K562 (cell line): ENCODE results near the gene RHEX. TPM values are rescaled to one million over a fixed set of nuclear protein-coding genes. Genes with fewer than 3 reads are reported as not detected.

ENCODE experiments used
- ATAC-seq: fragments of 200-7000 bp; cut with Tn5 transposase; 3 replicates; pipeline ENCODE4 v1.9.1; 2020; ENCODE audit warnings: moderate library complexity
- BruUV-seq: library from RNA; stranded (reverse); fragments of 400-500 nt; replicated peaks from 2 replicates; lab custom pipeline; 2021; lab: Mats Ljungman, UMichigan
- CTCF ChIA-PET: fragments of 300-600 bp; formaldehyde crosslinking; extraction: SDS; loops from one replicate; lab custom pipeline; 2021; ENCODE audit warnings: low intra/inter-chr PET ratio; lab: Yijun Ruan, JAX
- POLR2A ChIA-PET: fragments of 300-600, 350-650 bp; sonication (Branson Sonifier 250); formaldehyde crosslinking; extraction: SDS; loops from one replicate; lab custom pipeline; 2021; ENCODE audit warnings: antibody characterized with exemption, inconsistent platforms; lab: Yijun Ruan, JAX
- DNase-seq, 4 experiments: peaks; one replicate each; pipeline versions ENCODE4 v3.0.0 to v3.0.0-alpha.2; 2011 to 2018; ENCODE audit warnings: low spot score in 3 of 4, mixed read lengths in 3 of 4; ENCODE audit errors: extremely low read depth in 1 of 4
- FAIRE-seq: peaks from 2 replicates; lab custom pipeline; 2011; peaks lifted over from hg19 to GRCh38; lab: Jason Lieb, UNC
- H2AFZ ChIP-seq: 2 replicates; pipeline ENCODE4 v1.6.0; 2011; ENCODE audit warnings: low read depth, low read length, control low read depth, inconsistent platforms
- H3K27ac ChIP-seq: fragments of 200-600 bp; 3 replicates; pipeline ENCODE4 v1.8.0; 2011; ENCODE audit warnings: low read depth, mild to moderate bottlenecking, control low read depth, inconsistent platforms, low read length, moderate library complexity, mixed read lengths; ENCODE audit errors: extremely low read depth
- H3K27me3 ChIP-seq, 2 experiments: fragments of 300-600 bp in 1 of 2; 2 replicates in 1 of 2; 3 replicates in 1 of 2; pipeline versions ENCODE4 v1.6.0 to v1.8.0; 2011; ENCODE audit warnings: inconsistent platforms in 2 of 2, low read length in 2 of 2, mild to moderate bottlenecking in 1 of 2, mixed read lengths in 1 of 2, moderate library complexity in 1 of 2; ENCODE audit not compliant: control insufficient read depth in 2 of 2, insufficient read depth in 2 of 2
- H3K36me3 ChIP-seq: fragments of 300-600 bp; 3 replicates; pipeline ENCODE4 v1.8.0; 2011; ENCODE audit warnings: mild to moderate bottlenecking, low read length, inconsistent platforms; ENCODE audit not compliant: control insufficient read depth, insufficient read depth
- H3K4me1 ChIP-seq, 2 experiments: fragments of 200-600 bp in 1 of 2; replicated peaks in 1 of 2; 2 replicates in 1 of 2; 3 replicates in 1 of 2; pipeline versions ENCODE4 v1.5.1 to v1.8.0; 2011; ENCODE audit warnings: inconsistent platforms in 2 of 2, low read length in 2 of 2, mild to moderate bottlenecking in 1 of 2, mixed read lengths in 1 of 2, moderate library complexity in 1 of 2; ENCODE audit not compliant: control insufficient read depth in 2 of 2, insufficient read depth in 2 of 2
- H3K4me2 ChIP-seq: 2 replicates; pipeline ENCODE4 v1.6.1; 2011; ENCODE audit warnings: low read length, control low read depth, inconsistent platforms, mixed read lengths; ENCODE audit not compliant: insufficient read depth
- H3K4me3 ChIP-seq: fragments of 200-600 bp; sonication (generic), shearing (Covaris generic); 2 replicates; pipeline ENCODE4 v1.5.1; 2016; ENCODE audit warnings: control low read depth, inconsistent platforms
- H3K79me2 ChIP-seq: fragments of 200-600 bp; 3 replicates; pipeline ENCODE4 v1.8.0; 2011; ENCODE audit warnings: low read length, inconsistent platforms; ENCODE audit not compliant: control insufficient read depth, insufficient read depth
- H3K9ac ChIP-seq, 2 experiments: 2 replicates each; pipeline versions ENCODE4 v1.6.0 to v1.6.1; 2011; ENCODE audit warnings: low read depth in 2 of 2, low read length in 2 of 2, control low read depth in 1 of 2, inconsistent platforms in 1 of 2, mild to moderate bottlenecking in 1 of 2, mixed read lengths in 1 of 2; ENCODE audit not compliant: insufficient read depth in 1 of 2
- H3K9me1 ChIP-seq: one replicate; pipeline ENCODE4 v1.6.0; 2011; ENCODE audit warnings: inconsistent platforms, mild to moderate bottlenecking, low read length, moderate library complexity; ENCODE audit not compliant: control insufficient read depth, insufficient read depth
- H3K9me3 ChIP-seq: replicated peaks from 2 replicates; pipeline ENCODE4 v1.5.1; 2011; ENCODE audit warnings: low read depth, low read length, inconsistent platforms; ENCODE audit not compliant: control insufficient read depth, insufficient read depth
- H4K20me1 ChIP-seq: replicated peaks from 2 replicates; pipeline ENCODE4 v1.6.1; 2011; ENCODE audit warnings: low read length, inconsistent platforms, mixed read lengths; ENCODE audit not compliant: control insufficient read depth, insufficient read depth
- CAMTA2 ChIP-seq: fragments of 250-450 bp; sonication (Bioruptor Pico); conservative IDR thresholded peaks from 2 replicates; pipeline ENCODE4 v1.5.1; 2022
- ELF4 ChIP-seq: fragments of 450-650 bp; formaldehyde crosslinking; IDR thresholded peaks from 2 replicates; pipeline ENCODE4 v1.4.0; 2022; ENCODE audit warnings: missing genetic modification characterization
- NCOR1 ChIP-seq: fragments of 450-650 bp; IDR thresholded peaks from 2 replicates; pipeline ENCODE4 v1.6.1; 2016; ENCODE audit warnings: mild to moderate bottlenecking, moderate library complexity
- SMARCA5 ChIP-seq: fragments of 450-650 bp; IDR thresholded peaks from 2 replicates; pipeline ENCODE4 v1.6.1; 2016
- TEAD2 ChIP-seq: fragments of 450-650 bp; IDR thresholded peaks from 2 replicates; pipeline ENCODE4 v1.6.1; 2016; ENCODE audit warnings: missing genetic modification characterization, control low read depth, missing compliant biosample characterization
- ZKSCAN3 ChIP-seq: fragments of 250-450 bp; sonication (Bioruptor Pico); IDR thresholded peaks from 2 replicates; pipeline ENCODE4 v1.4.0; 2020
- ZZZ3 ChIP-seq: fragments of 450-650 bp; IDR thresholded peaks from 2 replicates; pipeline ENCODE4 v1.6.1; 2016; ENCODE audit warnings: antibody characterized with exemption, mild to moderate bottlenecking, moderate library complexity
- WGBS: fragments of 100-300 bp; shearing (Covaris generic); methylation state at CpG from one replicate; pipeline ENCODE4 v1.1.6; 2016; ENCODE audit warnings: low coverage, mixed read lengths; ENCODE audit not compliant: insufficient coverage; ENCODE audit errors: missing lambda C conversion rate; 5-methylcytosine and 5-hydroxymethylcytosine counted together
- in situ Hi-C: fragments of 300-500 bp; cut with MboI; formaldehyde crosslinking; loops from 4 replicates; pipeline ENCODE4 v1.15.0; 2018; ENCODE audit warnings: inconsistent platforms, mixed read lengths
- intact Hi-C: fragments of 100-400 bp; cut with micrococcal nuclease; formaldehyde crosslinking; loops from 2 replicates; pipeline ENCODE4 v1.14.2; 2022
- polyA plus RNA-seq, 8 experiments: library from polyadenylated mRNA; depleted of rRNA in 4 of 8; stranded (reverse) in 5 of 8; unstranded in 3 of 8; fragments of >200 nt; fragmentation: Nextera tagmentation in 2 of 8; fragmentation: Illumina TruSeq in 1 of 8; extraction: Ambion mirVana in 2 of 8; extraction: Trizol in 1 of 8; gene quantifications; 2 replicates each; pipeline versions ENCODE4 v1.2.1 to v1.2.3, GENCODE V29; 2011 to 2014; ENCODE audit warnings: inconsistent platforms in 1 of 8, missing spikeins in 1 of 8
- total RNA-seq, 7 experiments: library from RNA; depleted of rRNA in 6 of 7; stranded (reverse); fragments of >200 nt in 6 of 7; fragmentation: Illumina TruSeq in 2 of 7; extraction: Trizol in 2 of 7; gene quantifications; 2 replicates each; pipeline versions ENCODE4 v1.2.1 to v1.2.3, GENCODE V29; 2011 to 2021; ENCODE audit warnings: low replicate concordance in 1 of 7
- TF ChIP-seq, protein P1 (sequence below): fragments of 450-650 bp; formaldehyde crosslinking; IDR thresholded peaks from 2 replicates; pipeline ENCODE4 v1.4.0; 2022; ENCODE audit warnings: missing genetic modification characterization
- TF ChIP-seq, protein P2 (sequence below): fragments of 200-600 bp; sonication (generic); IDR thresholded peaks from one replicate; pipeline ENCODE4 v1.6.1; 2012; ENCODE audit warnings: mild to moderate bottlenecking, low read depth, low read length, inconsistent platforms
- TF ChIP-seq, protein P3 (sequence below): fragments of 450-650 bp; IDR thresholded peaks from 2 replicates; pipeline ENCODE4 v1.6.1; 2016

The RHEX gene
- total and polyA plus RNA-seq, 9 of the 15 experiments (the other 6 are each of a cell fraction or from before 2014, with no cell fraction given) = not detected

DNA sequence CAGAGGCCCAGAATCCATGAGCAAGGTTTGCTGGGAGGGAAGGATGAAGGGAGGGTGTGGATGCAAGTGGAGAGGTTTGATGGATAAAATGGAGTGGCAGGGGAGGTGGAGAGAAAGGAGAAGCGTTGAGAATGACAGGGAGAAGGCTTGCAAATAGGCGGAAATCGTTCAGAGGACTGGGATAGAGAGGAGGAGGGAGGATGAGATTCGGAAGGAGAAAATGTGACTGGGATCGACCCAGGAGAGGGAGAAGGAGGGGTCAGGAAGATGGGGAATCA is 63.8 kb downstream of the RHEX start:
- no peaks in the 10 kb centered on the region for H3K9me1 ChIP-seq
- ATAC-seq = no peak
- no peak for FAIRE-seq
- H3K27ac ChIP-seq = no peak overlapping the region
- POLR2A ChIA-PET = no interaction called here
- BruUV-seq = no TSS peak
- CTCF ChIA-PET = no interaction called here
- no peak for DNase-seq
- no peak overlapping the region for H3K9ac ChIP-seq
- TF ChIP-seq NCOR1 = no peak
- TF ChIP-seq SMARCA5 = no peak
- TF ChIP-seq, protein P1, sequence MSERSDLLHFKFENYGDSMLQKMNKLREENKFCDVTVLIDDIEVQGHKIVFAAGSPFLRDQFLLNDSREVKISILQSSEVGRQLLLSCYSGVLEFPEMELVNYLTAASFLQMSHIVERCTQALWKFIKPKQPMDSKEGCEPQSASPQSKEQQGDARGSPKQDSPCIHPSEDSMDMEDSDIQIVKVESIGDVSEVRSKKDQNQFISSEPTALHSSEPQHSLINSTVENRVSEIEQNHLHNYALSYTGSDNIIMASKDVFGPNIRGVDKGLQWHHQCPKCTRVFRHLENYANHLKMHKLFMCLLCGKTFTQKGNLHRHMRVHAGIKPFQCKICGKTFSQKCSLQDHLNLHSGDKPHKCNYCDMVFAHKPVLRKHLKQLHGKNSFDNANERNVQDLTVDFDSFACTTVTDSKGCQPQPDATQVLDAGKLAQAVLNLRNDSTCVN = 0 out of 2 replicates have a peak, but pooled peaks have one; percentile 54
- TF ChIP-seq, protein P2, sequence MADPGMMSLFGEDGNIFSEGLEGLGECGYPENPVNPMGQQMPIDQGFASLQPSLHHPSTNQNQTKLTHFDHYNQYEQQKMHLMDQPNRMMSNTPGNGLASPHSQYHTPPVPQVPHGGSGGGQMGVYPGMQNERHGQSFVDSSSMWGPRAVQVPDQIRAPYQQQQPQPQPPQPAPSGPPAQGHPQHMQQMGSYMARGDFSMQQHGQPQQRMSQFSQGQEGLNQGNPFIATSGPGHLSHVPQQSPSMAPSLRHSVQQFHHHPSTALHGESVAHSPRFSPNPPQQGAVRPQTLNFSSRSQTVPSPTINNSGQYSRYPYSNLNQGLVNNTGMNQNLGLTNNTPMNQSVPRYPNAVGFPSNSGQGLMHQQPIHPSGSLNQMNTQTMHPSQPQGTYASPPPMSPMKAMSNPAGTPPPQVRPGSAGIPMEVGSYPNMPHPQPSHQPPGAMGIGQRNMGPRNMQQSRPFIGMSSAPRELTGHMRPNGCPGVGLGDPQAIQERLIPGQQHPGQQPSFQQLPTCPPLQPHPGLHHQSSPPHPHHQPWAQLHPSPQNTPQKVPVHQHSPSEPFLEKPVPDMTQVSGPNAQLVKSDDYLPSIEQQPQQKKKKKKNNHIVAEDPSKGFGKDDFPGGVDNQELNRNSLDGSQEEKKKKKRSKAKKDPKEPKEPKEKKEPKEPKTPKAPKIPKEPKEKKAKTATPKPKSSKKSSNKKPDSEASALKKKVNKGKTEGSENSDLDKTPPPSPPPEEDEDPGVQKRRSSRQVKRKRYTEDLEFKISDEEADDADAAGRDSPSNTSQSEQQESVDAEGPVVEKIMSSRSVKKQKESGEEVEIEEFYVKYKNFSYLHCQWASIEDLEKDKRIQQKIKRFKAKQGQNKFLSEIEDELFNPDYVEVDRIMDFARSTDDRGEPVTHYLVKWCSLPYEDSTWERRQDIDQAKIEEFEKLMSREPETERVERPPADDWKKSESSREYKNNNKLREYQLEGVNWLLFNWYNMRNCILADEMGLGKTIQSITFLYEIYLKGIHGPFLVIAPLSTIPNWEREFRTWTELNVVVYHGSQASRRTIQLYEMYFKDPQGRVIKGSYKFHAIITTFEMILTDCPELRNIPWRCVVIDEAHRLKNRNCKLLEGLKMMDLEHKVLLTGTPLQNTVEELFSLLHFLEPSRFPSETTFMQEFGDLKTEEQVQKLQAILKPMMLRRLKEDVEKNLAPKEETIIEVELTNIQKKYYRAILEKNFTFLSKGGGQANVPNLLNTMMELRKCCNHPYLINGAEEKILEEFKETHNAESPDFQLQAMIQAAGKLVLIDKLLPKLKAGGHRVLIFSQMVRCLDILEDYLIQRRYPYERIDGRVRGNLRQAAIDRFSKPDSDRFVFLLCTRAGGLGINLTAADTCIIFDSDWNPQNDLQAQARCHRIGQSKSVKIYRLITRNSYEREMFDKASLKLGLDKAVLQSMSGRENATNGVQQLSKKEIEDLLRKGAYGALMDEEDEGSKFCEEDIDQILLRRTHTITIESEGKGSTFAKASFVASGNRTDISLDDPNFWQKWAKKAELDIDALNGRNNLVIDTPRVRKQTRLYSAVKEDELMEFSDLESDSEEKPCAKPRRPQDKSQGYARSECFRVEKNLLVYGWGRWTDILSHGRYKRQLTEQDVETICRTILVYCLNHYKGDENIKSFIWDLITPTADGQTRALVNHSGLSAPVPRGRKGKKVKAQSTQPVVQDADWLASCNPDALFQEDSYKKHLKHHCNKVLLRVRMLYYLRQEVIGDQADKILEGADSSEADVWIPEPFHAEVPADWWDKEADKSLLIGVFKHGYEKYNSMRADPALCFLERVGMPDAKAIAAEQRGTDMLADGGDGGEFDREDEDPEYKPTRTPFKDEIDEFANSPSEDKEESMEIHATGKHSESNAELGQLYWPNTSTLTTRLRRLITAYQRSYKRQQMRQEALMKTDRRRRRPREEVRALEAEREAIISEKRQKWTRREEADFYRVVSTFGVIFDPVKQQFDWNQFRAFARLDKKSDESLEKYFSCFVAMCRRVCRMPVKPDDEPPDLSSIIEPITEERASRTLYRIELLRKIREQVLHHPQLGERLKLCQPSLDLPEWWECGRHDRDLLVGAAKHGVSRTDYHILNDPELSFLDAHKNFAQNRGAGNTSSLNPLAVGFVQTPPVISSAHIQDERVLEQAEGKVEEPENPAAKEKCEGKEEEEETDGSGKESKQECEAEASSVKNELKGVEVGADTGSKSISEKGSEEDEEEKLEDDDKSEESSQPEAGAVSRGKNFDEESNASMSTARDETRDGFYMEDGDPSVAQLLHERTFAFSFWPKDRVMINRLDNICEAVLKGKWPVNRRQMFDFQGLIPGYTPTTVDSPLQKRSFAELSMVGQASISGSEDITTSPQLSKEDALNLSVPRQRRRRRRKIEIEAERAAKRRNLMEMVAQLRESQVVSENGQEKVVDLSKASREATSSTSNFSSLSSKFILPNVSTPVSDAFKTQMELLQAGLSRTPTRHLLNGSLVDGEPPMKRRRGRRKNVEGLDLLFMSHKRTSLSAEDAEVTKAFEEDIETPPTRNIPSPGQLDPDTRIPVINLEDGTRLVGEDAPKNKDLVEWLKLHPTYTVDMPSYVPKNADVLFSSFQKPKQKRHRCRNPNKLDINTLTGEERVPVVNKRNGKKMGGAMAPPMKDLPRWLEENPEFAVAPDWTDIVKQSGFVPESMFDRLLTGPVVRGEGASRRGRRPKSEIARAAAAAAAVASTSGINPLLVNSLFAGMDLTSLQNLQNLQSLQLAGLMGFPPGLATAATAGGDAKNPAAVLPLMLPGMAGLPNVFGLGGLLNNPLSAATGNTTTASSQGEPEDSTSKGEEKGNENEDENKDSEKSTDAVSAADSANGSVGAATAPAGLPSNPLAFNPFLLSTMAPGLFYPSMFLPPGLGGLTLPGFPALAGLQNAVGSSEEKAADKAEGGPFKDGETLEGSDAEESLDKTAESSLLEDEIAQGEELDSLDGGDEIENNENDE = no peak
- TF ChIP-seq ELF4 (CRISPR knock-in tag) = 0 out of 2 replicates have a peak, but pooled peaks have one; percentile 19
- TF ChIP-seq, protein P3, sequence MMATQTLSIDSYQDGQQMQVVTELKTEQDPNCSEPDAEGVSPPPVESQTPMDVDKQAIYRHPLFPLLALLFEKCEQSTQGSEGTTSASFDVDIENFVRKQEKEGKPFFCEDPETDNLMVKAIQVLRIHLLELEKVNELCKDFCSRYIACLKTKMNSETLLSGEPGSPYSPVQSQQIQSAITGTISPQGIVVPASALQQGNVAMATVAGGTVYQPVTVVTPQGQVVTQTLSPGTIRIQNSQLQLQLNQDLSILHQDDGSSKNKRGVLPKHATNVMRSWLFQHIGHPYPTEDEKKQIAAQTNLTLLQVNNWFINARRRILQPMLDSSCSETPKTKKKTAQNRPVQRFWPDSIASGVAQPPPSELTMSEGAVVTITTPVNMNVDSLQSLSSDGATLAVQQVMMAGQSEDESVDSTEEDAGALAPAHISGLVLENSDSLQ = no peak
- no peak for TF ChIP-seq TEAD2 (tag)
- TF ChIP-seq ZZZ3 = no peak
- TF ChIP-seq CAMTA2 (CRISPR knock-in tag) = no peak
- TF ChIP-seq ZKSCAN3 = no peak
- no peak overlapping the region for H2AFZ ChIP-seq
- peaks cover 5 to 15% of the 10 kb centered on the region in 2 experiments; a peak in 3 of 5 replicates for H3K4me1 ChIP-seq
- no peak overlapping the region for H3K4me3 ChIP-seq
- H3K36me3 ChIP-seq = no peaks in the 10 kb centered on the region
- H3K79me2 ChIP-seq = no peaks in the 10 kb centered on the region
- in situ Hi-C loops = no loop called here
- peaks cover 43 to 54% of the 10 kb centered on the region in 2 experiments for H3K27me3 ChIP-seq
- H4K20me1 ChIP-seq = peaks cover 3% of the 10 kb centered on the region; the same call in 1 of the 2 replicates
- H3K9me3 ChIP-seq = no peaks in the 10 kb centered on the region
- WGBS = 0% methylated on average over 5 of the region's 5 CpGs
- intact Hi-C loops = no loop called here
- no peak overlapping the region for H3K4me2 ChIP-seq
